H1 (cell line): ENCODE data around the gene ZNF521.

Experiments
- ASH2L ChIP-seq: fragments of 200-600, 300-600 bp; sonication (generic); IDR thresholded peaks from one replicate; pipeline ENCODE4 v1.7.1; 2017; ENCODE audit warnings: low read length
- CREB1 ChIP-seq: IDR thresholded peaks from 2 replicates; pipeline ENCODE4 v1.6.1; 2012; ENCODE audit warnings: inconsistent platforms
- EZH2 ChIP-seq: fragments of 200-600 bp; sonication (generic); IDR thresholded peaks from 2 replicates; pipeline ENCODE4 v1.7.1; 2012; ENCODE audit warnings: low read depth, mild to moderate bottlenecking, moderate library complexity, low read length, inconsistent platforms; ENCODE audit not compliant: severe bottlenecking
- GTF2F1 ChIP-seq: IDR thresholded peaks from 2 replicates; pipeline ENCODE4 v1.6.1; 2012; ENCODE audit warnings: low read depth, low read length, improper control_type of control experiment, borderline replicate concordance
- HDAC6 ChIP-seq: IDR thresholded peaks from one replicate; pipeline ENCODE4 v1.7.1; 2012; ENCODE audit warnings: low read depth, mild to moderate bottlenecking, inconsistent platforms, low read length, moderate library complexity
- PHF8 ChIP-seq: fragments of 200-600 bp; sonication (generic); conservative IDR thresholded peaks from 2 replicates; pipeline ENCODE4 v1.7.1; 2012; ENCODE audit warnings: low read depth, mild to moderate bottlenecking, inconsistent platforms, low read length, moderate library complexity
- POLR2A ChIP-seq, 2 experiments: IDR thresholded peaks; 1 replicate in 1 of 2; 2 replicates in 1 of 2; pipeline ENCODE4 v1.6.1; 2011; ENCODE audit warnings: low read depth in 2 of 2, low read length in 2 of 2, mild to moderate bottlenecking in 2 of 2; ENCODE audit errors: control extremely low read depth in 1 of 2
- POLR2AphosphoS5 ChIP-seq: IDR thresholded peaks from 2 replicates; pipeline ENCODE4 v1.6.1; 2011; ENCODE audit warnings: low read depth, low read length
- SP1 ChIP-seq: IDR thresholded peaks from 2 replicates; pipeline ENCODE4 v1.6.1; 2011; ENCODE audit warnings: low read depth, low read length
- TAF1 ChIP-seq: IDR thresholded peaks from 2 replicates; pipeline ENCODE4 v1.6.1; 2011; ENCODE audit warnings: mild to moderate bottlenecking, low read depth, low read length
- YY1 ChIP-seq: IDR thresholded peaks from 2 replicates; pipeline ENCODE4 v1.6.1; 2011; ENCODE audit warnings: low read depth, mild to moderate bottlenecking, low read length
- TF ChIP-seq, protein P1 (sequence below), 3 experiments: IDR thresholded peaks; 1 replicate in 2 of 3; 2 replicates in 1 of 3; pipeline versions ENCODE4 v1.5.1 to v1.6.1; 2011; ENCODE audit warnings: low read length in 3 of 3, mild to moderate bottlenecking in 3 of 3, inconsistent platforms in 2 of 3, low read depth in 1 of 3, moderate library complexity in 1 of 3; ENCODE audit not compliant: insufficient read depth in 1 of 3; ENCODE audit errors: control extremely low read depth in 1 of 3
- TF ChIP-seq, protein P2 (sequence below): IDR thresholded peaks from 2 replicates; pipeline ENCODE4 v1.6.1; 2012; ENCODE audit warnings: low read length, inconsistent platforms
- TF ChIP-seq, protein P3 (sequence below): IDR thresholded peaks from 2 replicates; pipeline ENCODE4 v1.6.1; 2011; ENCODE audit warnings: low read length, improper control_type of control experiment

DNA sequence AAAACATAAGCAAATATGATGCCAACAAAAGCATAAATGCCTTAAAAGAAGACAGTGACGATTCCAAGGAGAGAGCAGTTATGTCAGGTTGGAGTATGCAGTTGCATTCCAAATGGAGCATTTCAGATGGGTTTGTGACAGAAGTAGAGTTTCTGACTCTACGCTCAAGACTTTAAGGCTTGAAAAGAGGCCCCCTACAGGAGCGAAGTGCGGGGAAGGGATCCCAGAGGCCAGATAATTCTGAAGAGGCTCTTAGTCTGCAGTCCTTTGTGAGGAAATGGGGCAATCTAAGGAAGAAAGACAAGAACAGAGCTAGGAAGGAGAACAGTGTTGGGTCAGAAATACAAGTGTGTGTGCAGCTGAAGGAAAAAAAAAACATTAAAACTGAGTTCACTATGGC, 95.5 kb downstream of the ZNF521 start:
- TF ChIP-seq, protein P1, sequence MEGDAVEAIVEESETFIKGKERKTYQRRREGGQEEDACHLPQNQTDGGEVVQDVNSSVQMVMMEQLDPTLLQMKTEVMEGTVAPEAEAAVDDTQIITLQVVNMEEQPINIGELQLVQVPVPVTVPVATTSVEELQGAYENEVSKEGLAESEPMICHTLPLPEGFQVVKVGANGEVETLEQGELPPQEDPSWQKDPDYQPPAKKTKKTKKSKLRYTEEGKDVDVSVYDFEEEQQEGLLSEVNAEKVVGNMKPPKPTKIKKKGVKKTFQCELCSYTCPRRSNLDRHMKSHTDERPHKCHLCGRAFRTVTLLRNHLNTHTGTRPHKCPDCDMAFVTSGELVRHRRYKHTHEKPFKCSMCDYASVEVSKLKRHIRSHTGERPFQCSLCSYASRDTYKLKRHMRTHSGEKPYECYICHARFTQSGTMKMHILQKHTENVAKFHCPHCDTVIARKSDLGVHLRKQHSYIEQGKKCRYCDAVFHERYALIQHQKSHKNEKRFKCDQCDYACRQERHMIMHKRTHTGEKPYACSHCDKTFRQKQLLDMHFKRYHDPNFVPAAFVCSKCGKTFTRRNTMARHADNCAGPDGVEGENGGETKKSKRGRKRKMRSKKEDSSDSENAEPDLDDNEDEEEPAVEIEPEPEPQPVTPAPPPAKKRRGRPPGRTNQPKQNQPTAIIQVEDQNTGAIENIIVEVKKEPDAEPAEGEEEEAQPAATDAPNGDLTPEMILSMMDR (IDR thresholded peaks at IDR 0.05; ENCODE audit: control extremely low read depth in 1 of 3, insufficient read depth in 1 of 3, low read depth in 1 of 3, low read length in 3 of 3): peak in 2 of 3 experiments; percentile 16 to 35; a peak in 2 of 4 replicates
- TF ChIP-seq POLR2A (IDR thresholded peaks at IDR 0.05; ENCODE audit: control extremely low read depth in 1 of 2, low read depth in 2 of 2, low read length in 2 of 2) (no peak), PHF8 (no peak), TAF1 (no peak), HDAC6 (no peak), YY1 (no peak), ASH2L (no peak), SP1 (no peak), POLR2AphosphoS5 (no peak), GTF2F1 (no peak), EZH2 (no peak), CREB1 (no peak)
- TF ChIP-seq, protein P2, sequence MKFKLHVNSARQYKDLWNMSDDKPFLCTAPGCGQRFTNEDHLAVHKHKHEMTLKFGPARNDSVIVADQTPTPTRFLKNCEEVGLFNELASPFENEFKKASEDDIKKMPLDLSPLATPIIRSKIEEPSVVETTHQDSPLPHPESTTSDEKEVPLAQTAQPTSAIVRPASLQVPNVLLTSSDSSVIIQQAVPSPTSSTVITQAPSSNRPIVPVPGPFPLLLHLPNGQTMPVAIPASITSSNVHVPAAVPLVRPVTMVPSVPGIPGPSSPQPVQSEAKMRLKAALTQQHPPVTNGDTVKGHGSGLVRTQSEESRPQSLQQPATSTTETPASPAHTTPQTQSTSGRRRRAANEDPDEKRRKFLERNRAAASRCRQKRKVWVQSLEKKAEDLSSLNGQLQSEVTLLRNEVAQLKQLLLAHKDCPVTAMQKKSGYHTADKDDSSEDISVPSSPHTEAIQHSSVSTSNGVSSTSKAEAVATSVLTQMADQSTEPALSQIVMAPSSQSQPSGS: no peak
- TF ChIP-seq, protein P3, sequence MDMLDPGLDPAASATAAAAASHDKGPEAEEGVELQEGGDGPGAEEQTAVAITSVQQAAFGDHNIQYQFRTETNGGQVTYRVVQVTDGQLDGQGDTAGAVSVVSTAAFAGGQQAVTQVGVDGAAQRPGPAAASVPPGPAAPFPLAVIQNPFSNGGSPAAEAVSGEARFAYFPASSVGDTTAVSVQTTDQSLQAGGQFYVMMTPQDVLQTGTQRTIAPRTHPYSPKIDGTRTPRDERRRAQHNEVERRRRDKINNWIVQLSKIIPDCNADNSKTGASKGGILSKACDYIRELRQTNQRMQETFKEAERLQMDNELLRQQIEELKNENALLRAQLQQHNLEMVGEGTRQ: no peak
